ENCODE results near the gene PTTG2. TPM values are rescaled to one million over a fixed set of nuclear protein-coding genes. Genes with fewer than 3 reads are reported as not detected.

The PTTG2 gene
- total RNA-seq, 2 donors from 2014 or later: 2.6 TPM; not detected in 1

DNA sequence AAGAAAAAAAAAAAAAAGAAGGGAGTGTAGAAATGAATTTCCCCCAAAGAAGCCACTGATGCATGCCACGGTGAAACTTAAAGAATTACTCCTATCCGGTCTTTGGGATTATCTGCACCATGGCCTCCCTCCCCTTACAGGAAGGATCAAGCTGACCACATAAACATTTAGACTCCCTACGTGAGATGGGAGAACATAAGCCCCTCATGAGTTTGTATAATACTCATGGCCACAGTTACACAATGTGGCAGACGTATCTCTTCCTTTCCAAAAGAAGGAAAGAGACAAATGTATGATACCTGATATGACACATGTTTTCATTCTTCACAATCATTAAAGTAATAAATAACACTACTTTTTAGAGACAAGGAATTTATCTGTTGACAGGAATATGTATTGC lies 3.3 kb upstream of the PTTG2 start:
- Histone ChIP-seq H3K4me1 (replicated peaks) (no peaks in the 10 kb centered on the region), H3K27me3 (replicated peaks; ENCODE audit: insufficient read depth) (no peaks in the 10 kb centered on the region), H3K4me3 (no peak overlapping the region), H3K27ac (no peak overlapping the region), H3K9me3 (no peaks in the 10 kb centered on the region), H3K36me3 (no peaks in the 10 kb centered on the region)
- intact Hi-C loops (cut with DNase I): no loop called here
- no peak for DNase-seq (ENCODE audit: low spot score)
- TF ChIP-seq POLR2A (IDR thresholded peaks at IDR 0.05) (no peak), POLR2AphosphoS5 (IDR thresholded peaks at IDR 0.05) (no peak)
- TF ChIP-seq, protein P1, sequence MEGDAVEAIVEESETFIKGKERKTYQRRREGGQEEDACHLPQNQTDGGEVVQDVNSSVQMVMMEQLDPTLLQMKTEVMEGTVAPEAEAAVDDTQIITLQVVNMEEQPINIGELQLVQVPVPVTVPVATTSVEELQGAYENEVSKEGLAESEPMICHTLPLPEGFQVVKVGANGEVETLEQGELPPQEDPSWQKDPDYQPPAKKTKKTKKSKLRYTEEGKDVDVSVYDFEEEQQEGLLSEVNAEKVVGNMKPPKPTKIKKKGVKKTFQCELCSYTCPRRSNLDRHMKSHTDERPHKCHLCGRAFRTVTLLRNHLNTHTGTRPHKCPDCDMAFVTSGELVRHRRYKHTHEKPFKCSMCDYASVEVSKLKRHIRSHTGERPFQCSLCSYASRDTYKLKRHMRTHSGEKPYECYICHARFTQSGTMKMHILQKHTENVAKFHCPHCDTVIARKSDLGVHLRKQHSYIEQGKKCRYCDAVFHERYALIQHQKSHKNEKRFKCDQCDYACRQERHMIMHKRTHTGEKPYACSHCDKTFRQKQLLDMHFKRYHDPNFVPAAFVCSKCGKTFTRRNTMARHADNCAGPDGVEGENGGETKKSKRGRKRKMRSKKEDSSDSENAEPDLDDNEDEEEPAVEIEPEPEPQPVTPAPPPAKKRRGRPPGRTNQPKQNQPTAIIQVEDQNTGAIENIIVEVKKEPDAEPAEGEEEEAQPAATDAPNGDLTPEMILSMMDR (IDR thresholded peaks at IDR 0.05): no peak
- 93% methylated on average over 4 of the region's 4 CpGs for WGBS

DNA sequence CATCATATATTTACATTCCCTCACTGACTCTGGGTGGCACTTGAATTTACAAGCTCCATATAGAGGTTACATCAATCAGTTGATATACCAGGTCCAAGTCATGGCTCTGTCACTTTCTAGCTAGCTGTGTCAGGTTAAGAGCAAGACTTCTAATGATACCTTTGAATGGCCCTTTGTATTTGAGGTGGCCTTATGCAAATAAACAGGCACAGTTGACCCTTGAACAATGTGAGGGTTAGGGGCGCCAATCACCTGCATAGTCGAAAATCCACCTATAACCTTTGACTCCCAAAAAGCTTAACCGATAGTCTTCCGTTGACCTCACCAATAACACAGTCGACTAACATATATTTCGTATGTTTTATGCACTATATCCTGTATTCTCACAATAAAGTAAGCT lies 1.3 kb upstream of the PTTG2 start:
- Histone ChIP-seq H3K36me3 (no peaks in the 10 kb centered on the region), H3K27me3 (replicated peaks; ENCODE audit: insufficient read depth) (no peaks in the 10 kb centered on the region), H3K4me3 (no peak overlapping the region), H3K9me3 (no peaks in the 10 kb centered on the region), H3K4me1 (replicated peaks) (no peaks in the 10 kb centered on the region), H3K27ac (no peak overlapping the region)
- DNase-seq (ENCODE audit: low spot score): no peak
- TF ChIP-seq, protein P1 (IDR thresholded peaks at IDR 0.05): no peak
- TF ChIP-seq POLR2A (IDR thresholded peaks at IDR 0.05) (no peak), POLR2AphosphoS5 (IDR thresholded peaks at IDR 0.05) (no peak)
- intact Hi-C loops (cut with DNase I): no loop called here
- WGBS: 90% methylated on average over 6 of the region's 6 CpGs

DNA sequence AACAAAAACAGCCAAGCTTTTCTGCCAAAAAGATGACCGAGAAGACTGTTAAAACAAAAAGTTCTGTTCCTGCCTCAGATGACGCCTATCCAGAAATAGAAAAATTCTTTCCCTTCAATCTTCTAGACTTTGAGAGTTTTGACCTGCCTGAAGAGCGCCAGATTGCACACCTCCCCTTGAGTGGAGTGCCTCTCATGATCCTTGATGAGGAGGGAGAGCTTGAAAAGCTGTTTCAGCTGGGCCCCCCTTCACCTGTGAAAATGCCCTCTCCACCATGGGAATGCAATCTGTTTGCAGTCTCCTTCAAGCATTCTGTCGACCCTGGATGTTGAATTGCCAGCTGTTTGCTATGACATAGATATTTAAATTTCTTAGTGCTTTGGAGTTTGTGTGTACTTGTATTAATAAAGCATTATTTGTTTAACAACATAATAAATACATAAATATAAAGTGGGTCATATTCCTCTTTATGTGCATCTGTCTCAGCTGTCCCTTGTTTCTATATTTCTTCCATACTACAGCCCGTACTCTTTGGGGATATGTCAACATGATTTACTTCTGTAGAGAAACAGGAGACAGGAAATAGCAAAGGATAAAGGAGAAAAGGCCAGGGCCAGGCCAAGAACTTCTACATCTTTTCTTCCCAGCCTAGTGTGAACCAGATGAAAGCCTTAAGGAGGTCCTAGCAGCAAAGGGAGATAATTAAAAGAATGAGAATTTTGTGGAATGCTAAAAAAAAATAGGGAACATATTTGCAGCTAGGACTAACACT lies 667 bp downstream of the PTTG2 start:
- Histone ChIP-seq H3K36me3 (no peaks in the 10 kb centered on the region), H3K4me1 (replicated peaks) (no peaks in the 10 kb centered on the region), H3K9me3 (no peaks in the 10 kb centered on the region), H3K4me3 (no peak overlapping the region), H3K27ac (no peak overlapping the region), H3K27me3 (replicated peaks; ENCODE audit: insufficient read depth) (no peaks in the 10 kb centered on the region)
- DNase-seq (ENCODE audit: low spot score): no peak
- no peak for TF ChIP-seq POLR2A (IDR thresholded peaks at IDR 0.05)
- TF ChIP-seq POLR2AphosphoS5 (IDR thresholded peaks at IDR 0.05): no peak
- TF ChIP-seq, protein P1 (IDR thresholded peaks at IDR 0.05): no peak
- intact Hi-C loops (cut with DNase I): no loop called here
- WGBS: 68% methylated on average over 5 of the region's 5 CpGs

DNA sequence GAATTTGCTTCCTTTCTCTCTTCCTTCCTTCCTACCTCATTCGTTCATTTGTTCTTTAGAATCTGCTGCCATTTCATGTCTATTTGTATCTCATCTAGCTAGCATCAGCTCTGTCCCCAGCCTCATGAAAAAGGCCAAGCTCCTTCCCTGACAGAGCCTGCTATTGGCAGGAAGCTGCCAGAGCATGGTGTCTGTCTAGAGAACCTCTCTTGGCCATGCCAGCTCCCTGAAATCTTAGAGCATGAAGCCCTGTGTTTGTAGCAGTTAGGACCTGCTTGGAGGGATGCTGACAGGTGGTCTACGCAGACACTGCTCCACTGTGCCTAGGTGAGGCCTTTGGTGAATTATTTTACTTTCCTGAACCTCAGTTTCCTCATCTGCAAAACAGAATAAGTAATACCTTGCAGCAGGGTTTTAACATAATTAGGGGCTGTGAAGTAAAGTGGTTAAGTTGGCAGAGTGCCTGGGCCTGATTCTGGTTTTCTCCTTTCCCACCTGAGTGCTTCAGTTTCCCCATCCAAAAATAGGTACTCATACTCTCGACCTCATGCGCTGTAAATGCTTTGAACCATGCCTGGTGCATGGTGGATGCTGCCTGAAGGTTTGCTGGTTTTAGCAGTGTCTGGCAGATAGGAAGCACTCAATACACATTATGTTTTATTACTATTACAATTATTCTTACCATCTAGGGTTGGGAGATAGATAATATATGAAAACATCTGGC lies 4.7 kb downstream of the PTTG2 start:
- Histone ChIP-seq H3K9me3 (no peaks in the 10 kb centered on the region), H3K27me3 (replicated peaks; ENCODE audit: insufficient read depth) (no peaks in the 10 kb centered on the region), H3K4me3 (no peak overlapping the region), H3K27ac (no peak overlapping the region), H3K4me1 (replicated peaks) (peaks cover 4% of the 10 kb centered on the region), H3K36me3 (no peaks in the 10 kb centered on the region)
- WGBS: 90% methylated on average over 4 of the region's 4 CpGs
- intact Hi-C loops (cut with DNase I): no loop called here
- TF ChIP-seq, protein P1 (IDR thresholded peaks at IDR 0.05): no peak
- no peak for TF ChIP-seq POLR2A (IDR thresholded peaks at IDR 0.05)
- no peak for TF ChIP-seq POLR2AphosphoS5 (IDR thresholded peaks at IDR 0.05)
- DNase-seq (ENCODE audit: low spot score): no peak
